HG03378 (cell line): Measurements from ENCODE around the gene MED29.

Source experiments
- ATAC-seq: cut with Tn5 transposase; IDR thresholded peaks from one replicate; pipeline ENCODE4 v1.9.1; 2021; ENCODE audit warnings: mild to moderate bottlenecking, moderate library complexity; ENCODE audit not compliant: unreplicated experiment

MED29 gene

GRCh38 chr19:39390751-39391437, at the start of gene MED29, which contains the start of gene PAF1:
TSS of gene MED29 (plus strand) at chr19:39391378. CDS start at chr19:39391423, 45 bp downstream.
TSS of gene PAF1 (minus strand) at chr19:39391106. CDS start at chr19:39390864, 242 bp downstream.
- peak; percentile 92 for ATAC-seq

- ATAC-seq, result peak; percentile 81
Measured at GRCh38 chr19:39341719-39342604, 49.2 kb upstream of the MED29 start, which contains the start of gene SAMD4B. TSS of gene SAMD4B (plus strand) at chr19:39342421. CDS start at chr19:39356894, 14,473 bp downstream.

- no peak for ATAC-seq
Measured at GRCh38 chr19:39342647-39343305, 48.4 kb upstream of the MED29 start.

GRCh38 chr19:39345956-39346355, 45.2 kb upstream of the MED29 start:
- no peak for ATAC-seq

- ATAC-seq, result no peak
Measured at GRCh38 chr19:39347332-39348164, 43.6 kb upstream of the MED29 start.

GRCh38 chr19:39349326-39349725, 41.9 kb upstream of the MED29 start:
- no peak for ATAC-seq

- no peak for ATAC-seq
Measured at GRCh38 chr19:39350156-39350555, 41.0 kb upstream of the MED29 start.

- ATAC-seq, result no peak
Measured at GRCh38 chr19:39351537-39352064, 39.6 kb upstream of the MED29 start.

GRCh38 chr19:39352381-39353255, 38.6 kb upstream of the MED29 start:
- no peak for ATAC-seq

- ATAC-seq, result no peak
Measured at GRCh38 chr19:39355253-39355652, 35.9 kb upstream of the MED29 start.

GRCh38 chr19:39356073-39356472, 35.1 kb upstream of the MED29 start:
- ATAC-seq, result no peak

- ATAC-seq, result no peak
Measured at GRCh38 chr19:39356647-39357046, 34.5 kb upstream of the MED29 start.

GRCh38 chr19:39359026-39359425, 32.2 kb upstream of the MED29 start:
- ATAC-seq, result no peak

GRCh38 chr19:39360599-39360998, 30.6 kb upstream of the MED29 start:
- ATAC-seq, result no peak

- ATAC-seq, result no peak
Measured at GRCh38 chr19:39362682-39363657, 28.2 kb upstream of the MED29 start.

- no peak for ATAC-seq
Measured at GRCh38 chr19:39363901-39364457, 27.2 kb upstream of the MED29 start.

GRCh38 chr19:39365531-39365930, 25.6 kb upstream of the MED29 start:
- ATAC-seq, result no peak

- ATAC-seq, result no peak
Measured at GRCh38 chr19:39369200-39369599, 22.0 kb upstream of the MED29 start.
